GM12865 (cell line): ENCODE data around the gene SDK2.

ENCODE experiments used
- DNase-seq: peaks from one replicate; pipeline ENCODE4 v3.0.0; 2010; ENCODE audit warnings: low read depth
- H3K4me3 ChIP-seq: 2 replicates; pipeline ENCODE4 v1.5.1; 2011; ENCODE audit warnings: mild to moderate bottlenecking, low read depth, low read length, control low read depth
- CTCF ChIP-seq: IDR thresholded peaks from 2 replicates; pipeline ENCODE4 v1.5.1; 2011; ENCODE audit warnings: low read length, control low read depth, low read depth, inconsistent platforms; ENCODE audit not compliant: insufficient read depth; ENCODE audit errors: missing control alignments

SDK2 gene

GRCh38 chr17:73432624-73433190 lies 211.5 kb downstream of the SDK2 start:
- no peak overlapping the region for H3K4me3 ChIP-seq
- no peak for TF ChIP-seq CTCF
- DNase-seq, result no peak

GRCh38 chr17:73431401-73432205 lies 212.6 kb downstream of the SDK2 start:
- TF ChIP-seq CTCF, result no peak
- DNase-seq, result no peak
- H3K4me3 ChIP-seq, result no peak overlapping the region

GRCh38 chr17:73430848-73431247 lies 213.4 kb downstream of the SDK2 start:
- H3K4me3 ChIP-seq, result no peak overlapping the region
- DNase-seq, result no peak

GRCh38 chr17:73430165-73430680 lies 214.0 kb downstream of the SDK2 start:
- TF ChIP-seq CTCF, result no peak
- no peak overlapping the region for H3K4me3 ChIP-seq
- DNase-seq, result no peak

More at GRCh38 chr17:73430848-73431247, 213.4 kb downstream of the SDK2 start:
- no peak for TF ChIP-seq CTCF

DNA sequence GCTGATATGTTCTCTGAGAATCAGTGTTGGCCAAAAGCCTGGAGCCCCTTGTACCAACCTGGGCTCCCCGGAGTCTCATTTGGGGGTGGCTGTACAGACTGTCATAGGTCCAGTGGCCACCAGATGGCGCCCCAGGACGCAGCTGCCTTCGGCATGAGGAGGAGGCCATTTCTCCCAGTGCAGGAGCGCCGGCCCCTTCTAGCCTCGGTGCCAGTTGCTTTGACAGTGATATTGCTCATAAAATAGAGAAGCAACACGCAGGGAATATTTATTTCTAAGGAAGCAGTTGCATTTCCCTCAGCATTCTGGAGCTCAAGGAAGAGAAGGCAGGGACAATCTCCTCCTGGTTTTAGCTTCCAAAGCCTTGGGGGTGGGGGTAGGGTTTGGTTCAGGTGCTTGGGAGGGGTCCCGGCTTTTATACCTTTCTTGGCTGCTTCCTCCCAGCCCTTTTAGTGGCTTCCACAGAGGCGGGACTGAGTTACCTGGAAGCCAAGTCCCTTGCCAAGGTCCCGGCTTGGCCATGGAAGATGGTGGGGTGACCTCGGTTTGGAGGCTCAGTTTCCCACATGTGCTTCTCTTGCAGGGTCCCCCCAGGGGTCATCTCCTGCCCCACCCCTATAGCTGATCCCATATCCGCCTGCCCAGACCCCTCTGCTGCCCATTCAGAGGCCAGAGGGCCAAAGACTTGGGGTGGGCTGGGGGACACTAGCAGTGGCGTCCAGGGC lies 214.6 kb downstream of the SDK2 start:
- no peak overlapping the region for H3K4me3 ChIP-seq
- peak; percentile 76 for DNase-seq
- TF ChIP-seq CTCF, result peak; percentile 94

DNA sequence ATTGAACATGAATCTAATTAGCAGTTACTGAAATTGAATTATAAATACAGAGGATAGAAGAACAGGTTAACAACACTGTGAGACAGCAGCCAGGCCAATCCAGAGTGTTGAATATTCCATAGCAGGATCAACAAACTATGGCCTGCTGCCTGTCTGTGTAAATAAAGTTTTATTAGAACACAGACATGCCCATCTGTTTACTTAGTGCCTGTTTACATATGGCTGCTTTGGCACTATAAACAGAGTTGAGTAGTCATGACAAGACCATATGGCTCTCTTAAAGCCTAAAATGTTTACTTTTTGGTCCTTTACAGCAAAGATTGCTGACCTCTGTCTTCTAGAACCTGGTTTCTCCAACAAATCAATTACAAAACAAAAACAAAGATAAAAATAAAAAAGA lies 217.0 kb downstream of the SDK2 start:
- H3K4me3 ChIP-seq, result no peak overlapping the region
- no peak for TF ChIP-seq CTCF
- DNase-seq, result no peak
